GM21737 (cell line): ENCODE data around the gene PRKN.
"Not testable (repeated sequence)": the region's sequence is repeated elsewhere in the genome, so short reads cannot be mapped to it uniquely, and the experiment has no call there.

Experiments used
- ATAC-seq: cut with Tn5 transposase; IDR thresholded peaks from one replicate; pipeline ENCODE4 v1.9.1; 2021; ENCODE audit warnings: mild to moderate bottlenecking, moderate library complexity; ENCODE audit not compliant: unreplicated experiment

Gene PRKN

DNA sequence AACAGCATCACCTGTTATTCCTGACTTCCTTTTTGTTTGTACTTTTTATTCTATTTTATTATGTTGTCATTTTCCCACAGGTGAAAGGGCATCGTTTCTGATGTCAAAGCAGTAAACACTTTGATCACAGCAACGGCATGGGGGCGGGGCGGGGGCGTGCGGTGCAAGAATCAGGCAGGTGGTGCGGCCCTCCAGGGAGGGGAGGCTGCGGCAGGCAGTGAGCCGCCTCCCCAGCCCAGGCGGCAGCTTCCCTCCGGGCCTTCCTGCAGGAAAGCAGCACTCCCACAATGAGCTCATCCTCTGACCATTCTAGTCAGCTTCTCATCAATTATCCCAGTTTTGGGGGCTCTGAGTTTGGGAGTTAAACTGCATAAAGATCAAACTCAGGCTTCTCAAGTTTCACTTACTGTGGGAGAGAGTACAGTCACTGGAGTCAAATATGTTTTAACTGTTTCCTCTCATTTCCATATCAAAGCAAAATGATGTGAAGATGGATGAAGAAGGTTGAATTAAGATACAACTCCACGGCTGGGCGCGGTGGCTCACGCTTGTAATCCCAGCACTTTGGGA is 845.3 kb downstream of the PRKN start:
- ATAC-seq, result no peak

GRCh38 chr6:161880056-161880455 is 847.5 kb downstream of the PRKN start:
- ATAC-seq, result no peak

DNA sequence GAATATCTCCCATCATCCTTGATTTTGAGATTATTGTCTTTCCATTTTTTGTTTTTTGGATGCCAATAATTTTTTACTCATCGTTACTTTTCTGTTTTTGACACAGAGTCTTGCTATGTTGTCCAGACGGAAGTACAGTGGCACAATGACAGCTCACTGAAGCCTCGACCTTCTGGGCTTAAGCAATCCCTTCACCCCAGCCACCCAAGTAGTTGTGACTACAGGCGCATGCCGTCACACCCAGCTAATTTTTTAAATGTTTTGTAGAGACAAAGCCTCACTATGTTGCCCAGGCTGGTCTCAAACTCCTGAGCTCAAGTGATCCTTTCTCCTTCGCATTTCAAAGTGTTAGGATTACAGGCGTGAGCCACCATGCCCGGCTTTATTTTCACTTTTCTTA is 851.3 kb downstream of the PRKN start:
- ATAC-seq, result no peak

DNA sequence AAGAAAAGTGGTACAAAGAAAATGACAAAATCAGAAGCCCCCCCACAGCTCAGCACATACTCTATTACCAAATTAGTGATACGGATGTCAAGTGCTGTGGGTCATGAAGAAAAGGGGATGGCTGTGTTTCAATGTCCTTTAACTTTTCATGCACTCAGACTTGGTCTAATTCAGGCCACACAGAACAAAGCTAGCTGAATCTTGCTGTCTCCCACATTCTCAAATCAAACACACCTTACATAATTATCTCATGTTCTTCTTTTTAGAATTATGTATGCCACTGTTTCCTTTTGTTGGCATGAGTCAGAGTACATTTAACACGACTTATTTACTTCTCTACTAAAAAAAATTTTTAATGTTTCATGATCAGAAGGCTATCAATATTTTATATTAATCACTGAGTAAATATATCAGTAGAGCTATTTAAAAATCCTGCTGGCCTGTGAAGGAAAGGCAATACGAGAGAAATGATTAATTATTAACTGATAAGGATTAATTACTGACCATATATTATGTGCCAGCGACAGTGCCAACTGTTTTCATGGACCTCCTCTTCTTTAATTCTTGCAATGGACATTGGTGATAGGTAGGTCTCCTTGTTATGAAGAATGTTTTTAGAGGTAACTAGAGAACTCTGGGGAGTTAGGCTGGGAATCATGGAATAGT is 857.2 kb downstream of the PRKN start:
- ATAC-seq, result no peak

DNA sequence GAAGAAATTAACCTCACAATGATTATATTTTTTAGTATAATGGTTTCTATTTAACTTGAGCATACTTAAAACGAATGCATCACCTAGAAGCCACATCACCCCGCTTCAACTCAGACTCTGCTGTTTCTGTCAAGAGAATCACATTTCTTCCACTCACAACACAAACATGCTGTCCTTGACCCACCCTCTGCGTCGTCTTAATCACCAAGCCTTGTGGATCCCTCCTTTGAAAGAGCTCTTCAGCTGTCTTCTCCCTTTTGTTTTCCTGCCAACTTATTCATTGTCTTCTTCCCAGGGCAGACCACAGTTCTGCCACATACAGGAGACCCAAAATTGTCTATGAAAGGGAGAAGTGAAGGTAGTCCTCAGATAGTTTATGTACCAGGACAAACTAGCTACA is 858.1 kb downstream of the PRKN start:
- no peak for ATAC-seq

DNA sequence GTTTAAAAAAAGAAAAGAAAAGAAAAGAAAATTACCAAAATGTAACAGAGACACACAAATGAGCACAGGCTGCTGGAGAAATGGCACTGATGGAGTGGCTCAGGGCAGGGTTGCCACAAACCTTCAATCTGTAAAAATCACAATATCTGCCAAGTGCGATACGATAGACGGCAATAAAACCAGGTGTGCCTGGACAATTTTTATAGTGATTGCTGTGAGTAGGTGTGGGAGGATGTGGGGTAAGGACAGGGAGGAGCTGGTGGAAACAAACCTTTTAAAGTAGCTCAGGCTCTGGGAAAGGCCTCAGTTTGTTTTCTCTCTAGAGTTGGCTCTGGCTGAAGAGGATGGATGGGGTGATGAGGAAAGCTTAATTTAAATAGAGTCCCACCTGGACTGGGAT is 861.0 kb downstream of the PRKN start:
- no peak for ATAC-seq

DNA sequence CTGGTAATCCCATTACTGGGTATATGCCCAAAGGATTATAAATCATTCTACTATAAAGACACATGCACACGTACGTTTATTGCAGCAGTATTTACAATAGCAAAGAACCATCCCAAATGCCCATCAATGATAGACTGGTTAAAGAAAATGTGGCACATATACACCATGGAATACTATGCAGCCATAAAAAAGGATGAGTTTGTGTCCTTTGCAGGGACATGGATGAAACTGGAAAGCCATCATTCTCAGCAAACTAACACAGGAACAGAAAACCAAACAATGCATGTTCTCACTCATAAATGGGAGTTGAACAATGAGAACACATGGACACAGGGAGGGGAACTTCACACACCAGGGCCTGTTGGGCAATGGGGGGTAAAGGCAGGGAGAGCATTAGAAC is 866.5 kb downstream of the PRKN start:
- not testable (repeated sequence) for ATAC-seq

- no peak for ATAC-seq
Measured at GRCh38 chr6:161853657-161854056, 873.9 kb downstream of the PRKN start.

GRCh38 chr6:161851486-161851885 is 876.1 kb downstream of the PRKN start:
- not testable (repeated sequence) for ATAC-seq

DNA sequence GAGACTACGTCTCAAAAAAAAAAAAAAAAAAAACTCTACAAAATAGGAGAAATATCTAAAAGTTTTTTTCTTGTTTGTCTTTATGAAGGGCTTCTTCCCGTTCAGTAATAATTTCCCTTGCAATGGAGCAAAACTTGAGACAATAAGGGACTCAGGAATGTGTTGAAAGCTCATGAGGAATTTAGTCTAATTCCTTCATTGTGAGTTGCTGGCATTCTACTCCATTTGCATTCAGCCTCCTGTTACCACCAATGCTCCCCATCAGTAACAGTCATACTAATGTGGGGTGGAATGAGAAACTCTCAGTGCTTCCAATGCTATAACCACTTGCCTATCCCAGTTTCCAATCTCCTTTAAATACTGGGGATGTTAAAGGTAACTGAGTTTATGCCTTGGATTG is 877.0 kb downstream of the PRKN start:
- no peak for ATAC-seq

DNA sequence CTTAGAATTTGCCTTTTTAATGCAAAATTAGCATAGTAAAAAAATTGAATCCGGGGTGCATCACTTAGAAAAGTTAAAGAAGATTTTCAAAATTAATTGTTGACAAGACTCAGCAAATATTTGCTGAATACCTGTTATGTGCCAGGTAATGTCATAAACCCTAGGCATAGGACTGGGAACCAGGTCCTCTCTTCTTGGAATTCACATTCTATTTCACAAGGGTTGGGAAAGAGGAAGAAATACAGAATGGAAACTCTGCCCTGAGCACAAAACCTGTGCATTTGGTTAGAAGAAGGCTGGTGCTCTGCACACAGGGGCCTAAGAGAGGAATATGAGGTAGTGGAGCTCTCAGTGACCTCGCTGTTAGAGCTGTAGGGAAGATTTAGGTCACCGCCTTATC is 879.9 kb downstream of the PRKN start:
- no peak for ATAC-seq

- no peak for ATAC-seq
Measured at GRCh38 chr6:161844804-161845203, 882.8 kb downstream of the PRKN start.

- no peak for ATAC-seq
Measured at GRCh38 chr6:161843066-161843465, 884.5 kb downstream of the PRKN start.

DNA sequence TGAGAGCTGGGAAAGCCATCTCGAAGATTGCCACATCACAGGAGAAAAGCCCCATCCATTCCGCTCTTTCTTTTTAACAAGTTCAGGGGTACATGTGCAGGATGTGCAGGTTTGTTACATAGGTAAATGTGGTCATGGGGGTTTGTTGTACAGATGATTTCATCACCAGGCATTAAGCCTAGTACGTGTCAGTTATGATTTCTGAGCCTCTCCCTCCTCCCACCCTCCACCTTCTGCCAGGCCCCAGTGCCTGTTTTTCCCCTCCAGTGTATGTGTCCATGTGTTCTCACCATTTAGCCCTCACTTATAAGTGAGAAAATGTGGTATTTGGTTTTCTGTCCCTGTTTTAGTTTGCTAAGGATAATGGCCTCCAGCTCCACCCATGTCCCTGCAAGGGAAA is 887.2 kb downstream of the PRKN start:
- no peak for ATAC-seq

GRCh38 chr6:161838306-161839035 is 889.1 kb downstream of the PRKN start:
- no peak for ATAC-seq

DNA sequence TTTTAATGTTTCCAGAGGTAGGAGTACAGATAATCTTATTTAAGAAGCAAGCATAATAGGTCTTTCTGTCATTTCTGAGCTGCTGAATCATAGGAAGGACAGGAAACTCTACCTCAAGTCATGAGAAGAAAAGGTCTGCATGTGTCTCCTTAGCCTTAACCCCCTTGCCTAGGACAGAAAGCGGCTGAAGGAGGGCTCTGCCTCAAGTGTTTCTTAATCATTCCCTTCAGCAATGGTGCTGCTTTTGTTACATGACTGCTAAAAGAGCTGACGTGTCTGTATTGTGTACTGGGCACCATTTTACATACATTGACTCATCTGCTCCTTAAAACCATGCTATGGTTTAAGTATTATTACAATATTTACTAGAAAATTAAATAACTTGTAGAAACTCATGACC is 889.7 kb downstream of the PRKN start:
- no peak for ATAC-seq

DNA sequence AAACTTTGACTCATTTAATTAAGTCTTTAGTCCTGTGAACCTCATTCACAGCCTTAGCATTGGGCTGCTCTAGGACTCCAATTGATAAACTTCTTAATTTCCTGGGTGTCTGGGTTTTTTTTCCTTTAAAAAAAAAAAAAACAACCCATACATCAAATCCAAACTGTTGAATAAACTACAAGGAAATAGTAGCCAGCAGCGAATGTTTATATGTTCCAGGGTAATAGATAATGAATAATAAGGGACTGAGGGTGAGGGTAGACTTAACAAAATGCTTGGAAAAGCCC is 890.2 kb downstream of the PRKN start:
- no peak for ATAC-seq

DNA sequence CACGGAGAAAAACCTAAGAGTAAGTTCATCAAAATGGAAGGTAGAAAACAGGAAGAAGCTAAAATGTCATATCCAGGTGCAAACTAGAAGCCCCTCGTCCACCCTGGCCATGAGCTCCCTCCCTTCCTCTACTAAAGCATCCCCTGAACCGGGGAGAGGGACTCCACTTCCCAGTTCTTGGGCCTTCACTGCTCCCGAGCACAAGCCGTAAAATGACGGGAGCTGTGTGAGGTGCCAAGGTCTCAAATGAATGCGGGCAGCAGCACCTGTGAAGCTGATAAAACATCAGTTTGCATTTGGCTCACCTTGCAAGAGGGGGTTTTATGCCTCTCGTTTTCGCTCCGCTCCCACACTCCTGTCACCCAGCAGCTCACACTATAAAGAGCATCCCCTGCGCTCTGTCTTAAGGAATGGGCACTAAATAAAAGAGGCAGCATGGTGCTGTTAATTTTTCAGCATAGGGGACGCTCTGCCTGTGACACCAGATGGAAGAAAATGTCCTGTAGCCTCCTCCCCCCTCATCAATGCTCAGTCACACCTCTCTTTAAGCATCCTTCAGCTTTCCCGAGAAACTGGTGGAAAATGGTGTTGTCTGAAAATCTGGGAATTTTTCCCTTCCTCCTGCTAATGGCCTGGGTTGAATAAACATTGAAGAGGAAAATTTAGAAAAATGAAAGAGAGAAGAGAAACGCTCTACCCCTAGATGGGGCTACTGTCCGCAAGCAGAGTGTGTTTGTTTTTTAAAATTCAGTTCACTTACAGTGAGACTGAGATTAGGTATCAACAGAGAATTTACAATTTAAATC is 890.7 kb downstream of the PRKN start:
- no peak for ATAC-seq

- no peak for ATAC-seq
Measured at GRCh38 chr6:161835500-161836215, 891.9 kb downstream of the PRKN start.

DNA sequence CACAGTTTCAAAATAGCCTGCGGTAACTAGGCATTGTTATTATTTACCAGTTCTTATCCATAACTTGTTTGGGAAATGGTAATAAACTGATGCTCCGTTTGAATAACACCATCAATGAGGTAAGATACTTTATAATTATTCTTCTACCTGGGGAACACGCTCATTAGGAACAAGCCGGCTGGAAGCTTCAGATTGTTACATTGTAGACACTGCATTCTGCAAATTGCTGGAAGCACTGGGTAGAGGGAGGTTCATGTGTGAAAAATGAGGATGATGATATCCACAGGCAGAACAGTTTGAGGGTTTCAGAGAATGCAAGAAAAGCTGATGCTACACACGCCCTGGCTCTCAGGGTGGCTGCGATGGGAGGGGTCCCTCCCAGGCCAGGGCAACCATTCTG is 893.1 kb downstream of the PRKN start:
- ATAC-seq, result no peak
